Measurements from ENCODE around the gene APBA1.
A peak's percentile ranks its signal among the peaks of the same experiment; 100 is the strongest.

APBA1 gene

GRCh38 chr9:69574057-69574456 lies 98.1 kb downstream of the APBA1 start:
- no peak for DNase-seq

GRCh38 chr9:69573651-69574050 lies 98.5 kb downstream of the APBA1 start:
- peak; percentile 72 for DNase-seq

- DNase-seq: no peak
Measured at GRCh38 chr9:69572611-69573010, 99.6 kb downstream of the APBA1 start.

GRCh38 chr9:69571032-69571431 lies 101.1 kb downstream of the APBA1 start:
- no peak for DNase-seq

GRCh38 chr9:69569738-69570451 lies 102.3 kb downstream of the APBA1 start:
- DNase-seq: no peak

GRCh38 chr9:69564557-69564956 lies 107.6 kb downstream of the APBA1 start:
- DNase-seq: no peak

GRCh38 chr9:69559126-69559525 lies 113.0 kb downstream of the APBA1 start:
- no peak for DNase-seq

GRCh38 chr9:69556707-69557106 lies 115.5 kb downstream of the APBA1 start:
- no peak for DNase-seq

- DNase-seq: no peak
Measured at GRCh38 chr9:69555802-69556201, 116.4 kb downstream of the APBA1 start.

- no peak for DNase-seq
Measured at GRCh38 chr9:69554945-69555344, 117.2 kb downstream of the APBA1 start.

GRCh38 chr9:69549310-69550202 lies 122.6 kb downstream of the APBA1 start:
- no peak for DNase-seq

- no peak for DNase-seq
Measured at GRCh38 chr9:69548681-69549080, 123.5 kb downstream of the APBA1 start.

GRCh38 chr9:69546265-69546664 lies 125.9 kb downstream of the APBA1 start:
- no peak for DNase-seq

GRCh38 chr9:69542942-69543704 lies 129.0 kb downstream of the APBA1 start:
- peak; percentile 49 for DNase-seq

- DNase-seq: no peak
Measured at GRCh38 chr9:69542058-69542457, 130.1 kb downstream of the APBA1 start.

- no peak for DNase-seq
Measured at GRCh38 chr9:69535911-69536310, 136.3 kb downstream of the APBA1 start.

- DNase-seq: no peak
Measured at GRCh38 chr9:69535286-69535832, 136.8 kb downstream of the APBA1 start.

- no peak for DNase-seq
Measured at GRCh38 chr9:69532396-69532795, 139.8 kb downstream of the APBA1 start.

- no peak for DNase-seq
Measured at GRCh38 chr9:69527454-69527853, 144.7 kb downstream of the APBA1 start.

GRCh38 chr9:69526699-69527098 lies 145.5 kb downstream of the APBA1 start:
- DNase-seq: no peak

GRCh38 chr9:69519470-69520240 lies 152.5 kb downstream of the APBA1 start:
- no peak for DNase-seq
